NT2/D1 (cell line): Measurements from ENCODE around the gene R3HDM4.
"Not testable (repeated sequence)": the region's sequence is repeated elsewhere in the genome, so short reads cannot be mapped to it uniquely, and the experiment has no call there.

Experiments used
- DNase-seq: peaks from one replicate; pipeline ENCODE4 v3.0.0-alpha.2; 2011; ENCODE audit warnings: low read depth, low spot score
- H3K27me3 ChIP-seq: 2 replicates; pipeline ENCODE4 v1.6.0; 2011; ENCODE audit warnings: mild to moderate bottlenecking; ENCODE audit not compliant: insufficient read length, insufficient read depth
- H3K36me3 ChIP-seq: 2 replicates; pipeline ENCODE4 v1.6.1; 2011; ENCODE audit warnings: mild to moderate bottlenecking, low read length, mixed read lengths; ENCODE audit not compliant: insufficient read depth, insufficient read length
- H3K4me1 ChIP-seq: 2 replicates; pipeline ENCODE4 v1.5.1; 2011; ENCODE audit not compliant: insufficient read depth, insufficient read length
- H3K4me3 ChIP-seq: 2 replicates; pipeline ENCODE4 v1.5.1; 2011; ENCODE audit warnings: low read depth; ENCODE audit not compliant: insufficient read length
- H3K9ac ChIP-seq: 2 replicates; pipeline ENCODE4 v1.6.0; 2011; ENCODE audit warnings: low read depth; ENCODE audit not compliant: insufficient read length
- H3K9me3 ChIP-seq: 2 replicates; pipeline ENCODE4 v1.5.1; 2011; ENCODE audit warnings: mild to moderate bottlenecking, low read length; ENCODE audit not compliant: insufficient read depth
- SUZ12 ChIP-seq: IDR thresholded peaks from 2 replicates; pipeline ENCODE4 v1.6.1; 2011; ENCODE audit not compliant: insufficient read length, insufficient read depth; ENCODE audit errors: extremely low read depth
- YY1 ChIP-seq: IDR thresholded peaks from 2 replicates; pipeline ENCODE4 v1.6.1; 2011; ENCODE audit not compliant: insufficient read length, insufficient read depth
- ZNF274 ChIP-seq: IDR thresholded peaks from 2 replicates; pipeline ENCODE4 v1.6.1; 2011; ENCODE audit warnings: mild to moderate bottlenecking, low read depth, low read length

R3HDM4 gene

GRCh38 chr19:896434-896833 lies 16.6 kb downstream of the R3HDM4 start:
- peaks cover 42% of the 10 kb centered on the region for H3K36me3 ChIP-seq
- H3K9ac ChIP-seq: no peak overlapping the region
- DNase-seq: no peak
- H3K4me3 ChIP-seq: no peak overlapping the region
- H3K4me1 ChIP-seq: peaks cover 17% of the 10 kb centered on the region
- no peaks in the 10 kb centered on the region for H3K9me3 ChIP-seq
- no peak for TF ChIP-seq SUZ12
- no peak for TF ChIP-seq ZNF274
- TF ChIP-seq YY1: no peak
- no peaks in the 10 kb centered on the region for H3K27me3 ChIP-seq

DNA sequence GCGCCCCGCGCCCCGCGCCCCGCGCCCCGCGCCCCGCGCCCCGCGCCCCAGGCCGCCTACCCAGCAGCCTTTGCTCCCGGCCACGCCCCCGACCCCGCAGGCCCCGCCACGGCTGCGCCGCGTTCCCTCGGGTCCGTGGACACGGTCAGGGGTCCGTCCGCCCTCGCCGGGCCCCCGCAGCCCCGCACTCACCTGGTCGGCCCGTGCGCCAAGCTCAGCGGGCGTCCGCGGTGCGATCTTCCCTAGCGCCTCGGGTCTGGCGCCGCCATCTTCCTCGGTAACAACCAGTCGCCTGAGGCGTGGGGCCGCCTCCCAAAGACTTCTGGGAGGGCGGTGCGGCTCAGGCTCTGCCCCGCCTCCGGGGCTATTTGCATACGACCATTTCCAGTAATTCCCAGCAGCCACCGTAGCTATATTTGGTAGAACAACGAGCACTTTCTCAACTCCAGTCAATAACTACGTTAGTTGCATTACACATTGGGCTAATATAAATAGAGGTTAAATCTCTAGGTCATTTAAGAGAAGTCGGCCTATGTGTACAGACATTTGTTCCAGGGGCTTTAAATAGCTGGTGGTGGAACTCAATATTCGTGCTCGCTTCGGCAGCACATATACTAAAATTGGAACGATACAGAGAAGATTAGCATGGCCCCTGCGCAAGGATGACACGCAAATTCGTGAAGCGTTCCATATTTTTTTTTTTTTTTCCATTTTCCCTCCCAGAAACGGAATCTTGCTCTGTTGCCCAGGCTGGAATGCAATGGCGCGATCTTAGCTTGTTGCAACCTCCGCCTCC lies 19.9 kb downstream of the R3HDM4 start, which contains the start of the genes MED16 and RNU6-9:
Gene MED16 (minus strand): TSS at position 294 of the 796 bp plus-strand sequence. CDS start 2,056 bp downstream, outside the sequence.
Gene RNU6-9 (plus strand): TSS at position 591 of the 796 bp plus-strand sequence.
- peaks cover 49% of the 10 kb centered on the region for H3K36me3 ChIP-seq
- H3K4me1 ChIP-seq: peaks cover 6% of the 10 kb centered on the region
- no peaks in the 10 kb centered on the region for H3K9me3 ChIP-seq
- H3K9ac ChIP-seq: peak within 1 kb of the TSS; percentile 95
- H3K27me3 ChIP-seq: no peaks in the 10 kb centered on the region
- peak; percentile 91 for DNase-seq
- TF ChIP-seq ZNF274 (no peak), SUZ12 (no peak), YY1 (peak; percentile 59)
- peak within 1 kb of the TSS; percentile 86 for H3K4me3 ChIP-seq

- peaks cover 50% of the 10 kb centered on the region for H3K36me3 ChIP-seq
- DNase-seq: no peak
- peak overlapping the region; percentile 54 for H3K9ac ChIP-seq
- H3K4me1 ChIP-seq: peaks cover 6% of the 10 kb centered on the region
- no peak for TF ChIP-seq YY1
- TF ChIP-seq ZNF274: no peak
- no peaks in the 10 kb centered on the region for H3K9me3 ChIP-seq
- H3K27me3 ChIP-seq: no peaks in the 10 kb centered on the region
- peak overlapping the region; percentile 86 for H3K4me3 ChIP-seq
Observed at GRCh38 chr19:892243-892893, 20.7 kb downstream of the R3HDM4 start.

GRCh38 chr19:891421-892200 lies 21.4 kb downstream of the R3HDM4 start:
- H3K9me3 ChIP-seq, H3K4me1 ChIP-seq, H3K27me3 ChIP-seq, DNase-seq: not testable (repeated sequence)
- H3K36me3 ChIP-seq: peaks cover 49% of the 10 kb centered on the region
- peak overlapping the region; percentile 86 for H3K4me3 ChIP-seq
- H3K9ac ChIP-seq: peak overlapping the region; percentile 54

- Histone ChIP-seq H3K9ac (no peak overlapping the region), H3K9me3 (no peaks in the 10 kb centered on the region), H3K4me3 (no peak overlapping the region), H3K27me3 (no peaks in the 10 kb centered on the region), H3K4me1 (peaks cover 6% of the 10 kb centered on the region), H3K36me3 (peaks cover 50% of the 10 kb centered on the region)
- no peak for TF ChIP-seq YY1
- no peak for DNase-seq
Observed at GRCh38 chr19:890831-891230, 22.2 kb downstream of the R3HDM4 start.

- DNase-seq: no peak
- Histone ChIP-seq H3K36me3 (peaks cover 60% of the 10 kb centered on the region), H3K9me3 (no peaks in the 10 kb centered on the region), H3K27me3 (no peaks in the 10 kb centered on the region), H3K9ac (no peak overlapping the region), H3K4me3 (no peak overlapping the region), H3K4me1 (peaks cover 5% of the 10 kb centered on the region)
- TF ChIP-seq YY1: no peak
- TF ChIP-seq SUZ12: no peak
- TF ChIP-seq ZNF274: no peak
Observed at GRCh38 chr19:889662-890295, 23.2 kb downstream of the R3HDM4 start.
